SU-DHL-6 (cell line): ENCODE results near the gene PMS2.
"Not testable (repeated sequence)": the region's sequence is repeated elsewhere in the genome, so short reads cannot be mapped to it uniquely, and the experiment has no call there.

Experiments used
- H2AFZ ChIP-seq: fragments of 200-600 bp; sonication (generic); 2 replicates; pipeline ENCODE4 v1.6.1; 2014; ENCODE audit warnings: low read depth, mild to moderate bottlenecking, moderate library complexity, mixed read lengths, antibody characterized with exemption, low read length; ENCODE audit not compliant: severe bottlenecking
- H3F3A ChIP-seq: fragments of 200-600 bp; shearing (Covaris generic); 2 replicates; pipeline ENCODE4 v1.6.0; 2016; ENCODE audit warnings: antibody characterized with exemption, mild to moderate bottlenecking; ENCODE audit not compliant: insufficient read depth
- H3K27ac ChIP-seq: fragments of 200-600 bp; sonication (generic); 2 replicates; pipeline ENCODE4 v1.5.1; 2016; ENCODE audit warnings: low read depth, mild to moderate bottlenecking, low read length, moderate library complexity, mixed read lengths
- H3K27me3 ChIP-seq: fragments of 200-600 bp; sonication (generic), shearing (Covaris generic); 2 replicates; pipeline ENCODE4 v1.6.0; 2014; ENCODE audit warnings: mild to moderate bottlenecking, low read length
- H3K36me3 ChIP-seq: fragments of 200-600 bp; sonication (generic); 2 replicates; pipeline ENCODE4 v1.6.1; 2014; ENCODE audit warnings: mild to moderate bottlenecking, low read length, mixed read lengths
- H3K4me2 ChIP-seq: fragments of 300-600, 200-600 bp; shearing (Covaris generic), sonication (generic); 2 replicates; pipeline ENCODE4 v1.6.0; 2014; ENCODE audit warnings: low read length, low read depth, mild to moderate bottlenecking; ENCODE audit not compliant: poor library complexity, severe bottlenecking
- H3K4me3 ChIP-seq: fragments of 200-600 bp; sonication (generic); 2 replicates; pipeline ENCODE4 v1.5.1; 2014; ENCODE audit warnings: antibody characterized with exemption, low read length, mild to moderate bottlenecking, mixed read lengths; ENCODE audit not compliant: insufficient read depth, poor library complexity, severe bottlenecking
- H3K79me2 ChIP-seq: fragments of 200-600 bp; sonication (generic); 2 replicates; pipeline ENCODE4 v1.6.1; 2014; ENCODE audit warnings: mild to moderate bottlenecking, low read length, moderate library complexity; ENCODE audit not compliant: insufficient read depth
- H3K9ac ChIP-seq: fragments of 200-600 bp; sonication (generic); 2 replicates; pipeline ENCODE4 v1.7.0; 2014; ENCODE audit warnings: mild to moderate bottlenecking, low read length
- H3K9me2 ChIP-seq: fragments of 200-600 bp; sonication (generic); replicated peaks from 2 replicates; pipeline ENCODE4 v1.6.1; 2014; ENCODE audit warnings: low read length; ENCODE audit not compliant: insufficient read depth
- H3K9me3 ChIP-seq: fragments of 200-600 bp; sonication (generic); 2 replicates; pipeline ENCODE4 v1.6.1; 2014; ENCODE audit warnings: low read length, mixed read lengths; ENCODE audit not compliant: insufficient read depth
- H4K20me1 ChIP-seq: fragments of 200-600 bp; sonication (generic); 2 replicates; pipeline ENCODE4 v1.6.1; 2014; ENCODE audit warnings: low read depth, mild to moderate bottlenecking, antibody characterized with exemption, low read length, moderate library complexity, mixed read lengths
- CTCF ChIP-seq: fragments of 200-600 bp; sonication (generic); IDR thresholded peaks from one replicate; pipeline ENCODE4 v1.5.1; 2017; ENCODE audit warnings: antibody characterized with exemption, mild to moderate bottlenecking, low read length, moderate library complexity; ENCODE audit not compliant: insufficient read depth, poor library complexity, severe bottlenecking
- EZH2phosphoT487 ChIP-seq: fragments of 200-600 bp; sonication (generic), shearing (Covaris generic); conservative IDR thresholded peaks from 2 replicates; pipeline ENCODE4 v1.6.1; 2018; ENCODE audit warnings: mild to moderate bottlenecking, antibody characterized with exemption, low read length, moderate library complexity, mixed read lengths

PMS2 gene

GRCh38 chr7:6007386-6007785, 1.5 kb downstream of the PMS2 start:
- peak overlapping the region; percentile 81 for H3K4me3 ChIP-seq

DNA sequence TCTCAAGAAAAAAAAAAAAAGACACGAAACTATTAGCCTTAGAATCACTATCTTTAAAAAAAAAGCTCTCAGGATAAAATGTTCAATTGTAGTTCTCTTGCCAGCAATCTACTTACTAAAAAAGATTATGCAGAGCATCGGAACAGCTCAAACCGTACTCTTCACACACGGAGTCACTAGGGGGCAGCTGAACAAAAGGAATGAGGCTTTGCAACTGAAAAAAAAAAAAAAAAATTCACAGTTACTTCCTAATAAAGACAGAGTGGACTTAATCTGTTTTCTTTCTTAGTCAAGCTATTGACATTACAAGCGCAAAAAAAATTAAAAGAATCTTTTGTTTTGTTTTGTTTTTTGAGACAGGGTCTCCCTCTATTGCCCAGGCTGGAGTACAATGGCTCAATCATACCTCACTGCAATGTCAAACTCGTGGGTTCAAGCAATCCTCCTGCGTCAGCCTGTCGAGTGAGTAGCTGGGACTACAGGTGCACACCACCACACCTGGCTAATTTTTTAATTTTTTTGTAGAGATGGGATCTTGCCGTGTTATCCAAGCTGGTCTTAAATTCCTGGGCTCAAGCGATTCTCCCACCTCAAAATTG, 11.5 kb downstream of the PMS2 start:
- no peak overlapping the region for H2AFZ ChIP-seq
- H3K9me3 ChIP-seq: no peaks in the 10 kb centered on the region
- no peak for TF ChIP-seq EZH2phosphoT487
- peak; percentile 80 for TF ChIP-seq CTCF
- no peaks in the 10 kb centered on the region for H4K20me1 ChIP-seq
- H3K4me2 ChIP-seq: no peak overlapping the region
- H3K9ac ChIP-seq: no peak overlapping the region
- no peaks in the 10 kb centered on the region for H3K79me2 ChIP-seq
- no peak overlapping the region for H3K4me3 ChIP-seq
- no peaks in the 10 kb centered on the region for H3F3A ChIP-seq
- no peaks in the 10 kb centered on the region for H3K9me2 ChIP-seq
- no peaks in the 10 kb centered on the region for H3K27me3 ChIP-seq
- H3K36me3 ChIP-seq: peaks cover 35% of the 10 kb centered on the region
- H3K27ac ChIP-seq: no peak overlapping the region

More at GRCh38 chr7:6007386-6007785, 1.5 kb downstream of the PMS2 start:
- Histone ChIP-seq H3K9me2 (no peaks in the 10 kb centered on the region), H3F3A (peaks cover 24% of the 10 kb centered on the region), H3K9ac (peak overlapping the region; percentile 84), H3K27me3 (no peaks in the 10 kb centered on the region), H3K36me3 (peaks cover 8% of the 10 kb centered on the region; the same call in 1 of the 2 replicates), H3K9me3 (no peaks in the 10 kb centered on the region), H4K20me1 (no peaks in the 10 kb centered on the region), H2AFZ (no peak overlapping the region), H3K79me2 (peaks cover 47% of the 10 kb centered on the region), H3K4me2 (peak overlapping the region; percentile 92), H3K27ac (peak overlapping the region; percentile 77)
- TF ChIP-seq EZH2phosphoT487: no peak
- no peak for TF ChIP-seq CTCF

DNA sequence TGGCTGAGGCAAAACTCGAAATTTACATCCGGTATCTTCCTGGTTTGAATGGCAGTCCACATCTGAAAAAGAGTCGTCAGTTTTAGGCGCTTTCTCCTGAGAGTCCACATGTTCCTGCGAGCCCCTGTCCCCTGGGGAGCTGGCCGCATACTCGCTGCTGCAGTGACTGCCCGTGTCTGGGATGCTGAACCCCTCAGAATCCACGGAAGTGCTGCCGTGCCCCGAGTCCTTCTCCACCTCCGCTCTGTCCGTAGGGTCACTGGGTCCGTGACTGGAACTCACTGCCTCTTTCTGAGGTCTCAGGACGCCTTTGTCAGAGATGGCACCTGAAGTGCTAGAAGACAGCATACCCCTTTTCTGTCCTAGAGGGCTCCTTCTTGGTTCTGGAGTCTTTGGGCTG, 21.8 kb downstream of the PMS2 start:
- not testable (repeated sequence) for H3K9me2 ChIP-seq, H3K4me3 ChIP-seq, H3K27me3 ChIP-seq, H4K20me1 ChIP-seq, H3K4me2 ChIP-seq, H3F3A ChIP-seq, H3K79me2 ChIP-seq, H3K27ac ChIP-seq, H3K9ac ChIP-seq, H3K9me3 ChIP-seq, H2AFZ ChIP-seq
- H3K36me3 ChIP-seq: peaks cover 13% of the 10 kb centered on the region; the same call in 1 of the 2 replicates

DNA sequence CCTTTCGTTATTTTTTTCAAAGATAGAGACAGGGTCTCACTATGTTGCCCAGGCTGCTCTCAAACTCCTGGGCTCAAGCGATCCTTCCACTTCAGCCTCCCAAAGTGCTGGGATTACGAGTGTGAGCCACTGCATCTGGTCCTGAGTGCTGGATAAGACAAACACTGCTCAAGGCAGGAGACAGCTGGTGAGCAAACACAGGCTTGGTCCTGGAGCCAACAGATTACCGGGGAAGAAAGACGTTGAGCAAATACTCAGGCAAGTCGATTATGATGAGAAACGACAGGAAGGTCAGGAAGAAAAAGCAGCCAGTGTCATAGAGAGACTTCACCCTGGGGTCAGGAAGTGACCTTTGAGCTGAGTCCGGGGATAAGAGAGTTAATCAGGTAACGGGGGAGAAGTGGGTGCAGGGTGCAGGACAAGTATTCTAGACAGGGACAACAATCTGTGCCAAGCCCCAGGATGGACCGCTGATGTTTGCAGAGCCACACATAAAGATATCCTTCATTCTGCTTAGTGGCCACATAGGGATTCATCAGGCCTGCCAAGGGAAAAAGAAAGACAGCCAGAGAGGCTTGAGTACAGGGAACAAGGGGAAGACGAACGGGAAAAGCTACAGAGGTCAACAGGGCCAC, 29.1 kb downstream of the PMS2 start:
- H3K27me3 ChIP-seq, H3K79me2 ChIP-seq, H2AFZ ChIP-seq, H4K20me1 ChIP-seq, H3K36me3 ChIP-seq, H3K4me2 ChIP-seq, H3K9ac ChIP-seq, H3K27ac ChIP-seq, H3K9me3 ChIP-seq, H3K4me3 ChIP-seq, H3F3A ChIP-seq, H3K9me2 ChIP-seq: not testable (repeated sequence)

- H3K27ac ChIP-seq, H3K9me2 ChIP-seq, H3K4me3 ChIP-seq, H3K9me3 ChIP-seq, H3F3A ChIP-seq, H2AFZ ChIP-seq, H3K27me3 ChIP-seq, H3K36me3 ChIP-seq, H4K20me1 ChIP-seq, H3K4me2 ChIP-seq, H3K9ac ChIP-seq, H3K79me2 ChIP-seq: not testable (repeated sequence)
Measured at GRCh38 chr7:5973580-5973979, 35.3 kb downstream of the PMS2 start.

GRCh38 chr7:5970347-5970911, 38.4 kb downstream of the PMS2 start, which contains the start of gene RSPH10B:
RSPH10B (minus strand) TSS chr7:5970689; CDS start chr7:5967116, 3,573 bp downstream.
- not testable (repeated sequence) for H3K4me2 ChIP-seq, H3K9ac ChIP-seq, H3K27me3 ChIP-seq, H3K79me2 ChIP-seq, H3F3A ChIP-seq, H3K27ac ChIP-seq, H3K9me2 ChIP-seq, H3K36me3 ChIP-seq, H4K20me1 ChIP-seq, H2AFZ ChIP-seq, H3K9me3 ChIP-seq, H3K4me3 ChIP-seq
